Suppressor macrophage treated with lipopolysaccharide for 1 hour (primary cell): Measurements from ENCODE around the gene MTERF4.

Experiments
- DNase-seq, 3 donors: peaks; one replicate each; pipeline ENCODE4 v3.0.0-alpha.2; 2020 to 2022

MTERF4 gene, protein sequence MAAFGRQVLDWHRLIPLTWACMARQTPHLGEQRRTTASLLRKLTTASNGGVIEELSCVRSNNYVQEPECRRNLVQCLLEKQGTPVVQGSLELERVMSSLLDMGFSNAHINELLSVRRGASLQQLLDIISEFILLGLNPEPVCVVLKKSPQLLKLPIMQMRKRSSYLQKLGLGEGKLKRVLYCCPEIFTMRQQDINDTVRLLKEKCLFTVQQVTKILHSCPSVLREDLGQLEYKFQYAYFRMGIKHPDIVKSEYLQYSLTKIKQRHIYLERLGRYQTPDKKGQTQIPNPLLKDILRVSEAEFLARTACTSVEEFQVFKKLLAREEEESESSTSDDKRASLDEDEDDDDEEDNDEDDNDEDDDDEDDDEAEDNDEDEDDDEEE

DNA sequence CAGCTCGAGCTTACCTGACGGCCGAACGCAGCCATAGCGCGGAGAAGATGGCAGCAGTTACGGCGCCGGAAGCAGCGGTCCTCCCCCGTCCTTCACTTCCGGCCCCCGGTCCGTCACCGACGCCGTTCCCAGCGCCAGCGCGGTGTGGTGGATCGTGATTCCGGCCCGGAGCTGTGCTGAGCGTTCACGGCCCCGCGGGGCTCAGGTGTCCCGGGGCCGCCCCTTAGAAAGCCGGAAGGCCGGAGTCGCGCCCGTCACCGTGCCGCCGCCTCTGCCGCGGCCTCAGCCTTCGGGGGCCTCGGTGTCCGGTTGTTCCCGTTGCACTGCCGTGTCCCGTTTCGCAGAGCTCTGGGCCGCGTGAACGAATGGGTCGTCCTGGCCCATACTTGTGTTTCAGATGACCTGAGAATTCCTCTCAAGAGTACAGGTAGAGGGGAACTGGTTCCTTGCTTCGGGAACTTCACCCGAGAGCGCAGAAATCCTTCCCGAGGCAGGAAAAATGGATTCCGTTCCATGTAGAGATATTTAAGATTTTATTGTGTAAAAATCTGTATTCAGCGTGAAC is at the start of gene MTERF4:
Gene MTERF4, minus strand, starts transcription at position 49 of the 565 bp plus-strand sequence. Its CDS starts 14 bp downstream, at position 35.
- peak; percentile 85 to 93 (median 88) for DNase-seq

DNA sequence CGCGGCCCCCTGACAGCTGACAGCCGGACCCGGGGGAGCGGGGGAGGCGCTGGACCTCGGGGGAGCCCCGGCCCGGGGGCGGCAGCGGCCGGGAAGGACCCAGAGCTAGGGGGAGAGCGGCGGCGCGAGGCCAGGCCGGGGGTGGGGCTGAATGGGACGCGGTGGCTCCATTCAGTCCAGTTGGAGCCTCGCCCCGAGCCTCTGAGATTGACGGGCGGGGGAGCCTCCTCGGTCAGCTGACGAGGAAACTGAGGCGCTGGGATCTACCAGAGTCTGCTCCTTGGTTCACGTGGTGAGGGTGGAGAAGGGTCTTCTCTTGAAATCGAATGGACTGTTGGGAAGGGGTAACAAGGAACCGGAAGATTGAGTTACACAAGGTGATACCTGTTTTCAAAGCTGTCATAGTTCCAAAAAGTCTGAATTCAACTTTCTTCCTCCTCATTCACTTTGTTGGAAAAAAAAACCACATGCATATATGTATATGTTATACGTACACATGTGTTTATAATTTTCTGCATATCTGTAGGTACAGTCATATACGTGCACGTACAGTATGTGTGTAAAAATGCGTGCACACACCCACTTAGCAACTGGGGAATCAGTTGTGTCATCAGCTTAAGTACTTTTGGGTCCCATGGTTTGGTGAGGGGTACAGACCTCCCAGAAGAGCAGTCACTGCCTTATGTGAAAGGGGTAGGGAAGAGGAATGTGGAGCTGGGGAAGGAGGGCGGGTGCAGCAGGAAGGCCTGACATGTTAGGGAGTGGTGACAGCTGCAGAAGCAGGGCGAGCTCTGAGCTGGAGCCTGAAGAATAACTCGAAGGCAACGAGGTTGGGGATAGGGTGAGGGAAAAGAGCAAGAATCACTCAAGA is 48.8 kb upstream of the MTERF4 start:
- peak in 2 of 3 donors; percentile 71 to 86 for DNase-seq

DNA sequence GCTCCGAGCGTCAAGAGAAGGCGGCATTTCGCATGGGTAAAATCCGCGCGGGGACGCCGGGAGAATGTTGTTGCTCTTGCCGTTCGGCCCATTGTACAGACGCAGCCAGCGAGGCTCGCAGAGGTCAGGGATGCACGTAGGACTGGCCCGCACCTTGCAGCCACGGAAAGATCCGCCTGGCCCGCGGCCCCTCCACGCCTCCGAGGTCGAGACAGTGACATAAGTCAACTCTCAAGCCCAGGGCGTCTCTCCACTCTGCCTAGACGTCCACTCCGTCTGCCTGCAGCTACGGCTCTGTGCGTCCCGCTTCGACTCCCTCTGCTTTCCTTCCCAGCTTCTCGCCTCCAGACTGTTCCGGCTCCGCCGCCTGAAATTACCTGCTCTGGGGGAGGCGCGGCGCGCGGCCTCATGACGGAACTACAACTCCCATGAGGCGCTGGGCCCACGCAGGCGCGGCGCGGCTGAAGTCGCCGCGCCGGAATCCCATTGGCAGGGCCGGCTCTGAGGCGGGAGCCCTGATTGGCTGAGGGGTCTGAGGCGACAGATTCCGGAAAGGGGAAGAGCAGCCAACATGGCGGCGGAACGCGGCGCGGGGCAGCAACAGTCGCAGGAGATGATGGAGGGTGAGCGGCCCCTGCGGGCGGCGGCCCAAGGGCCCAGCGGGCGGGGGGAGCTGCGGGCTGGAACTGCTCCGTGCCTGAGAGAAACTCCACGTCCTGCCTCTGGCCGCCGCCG is 48.0 kb upstream of the MTERF4 start, which contains the start of gene PPP1R7:
Gene PPP1R7, plus strand, starts transcription at position 543 of the 735 bp plus-strand sequence. Its CDS starts 29 bp downstream, at position 572.
- peak; percentile 96 to 97 (median 97) for DNase-seq

DNA sequence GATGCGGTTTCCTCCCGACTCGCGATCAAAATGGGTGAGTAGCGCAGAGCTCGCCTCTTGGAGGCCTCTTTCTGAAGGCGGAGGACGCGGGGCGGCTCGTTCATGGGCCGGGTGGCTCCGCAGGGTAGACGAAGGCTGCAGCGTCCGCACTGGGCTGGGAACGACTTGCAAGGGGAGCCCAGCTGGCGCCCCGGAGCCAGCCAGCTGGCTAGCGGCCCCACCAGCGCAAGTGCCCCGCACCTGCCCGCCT is 47.5 kb upstream of the MTERF4 start:
- no peak for DNase-seq

DNA sequence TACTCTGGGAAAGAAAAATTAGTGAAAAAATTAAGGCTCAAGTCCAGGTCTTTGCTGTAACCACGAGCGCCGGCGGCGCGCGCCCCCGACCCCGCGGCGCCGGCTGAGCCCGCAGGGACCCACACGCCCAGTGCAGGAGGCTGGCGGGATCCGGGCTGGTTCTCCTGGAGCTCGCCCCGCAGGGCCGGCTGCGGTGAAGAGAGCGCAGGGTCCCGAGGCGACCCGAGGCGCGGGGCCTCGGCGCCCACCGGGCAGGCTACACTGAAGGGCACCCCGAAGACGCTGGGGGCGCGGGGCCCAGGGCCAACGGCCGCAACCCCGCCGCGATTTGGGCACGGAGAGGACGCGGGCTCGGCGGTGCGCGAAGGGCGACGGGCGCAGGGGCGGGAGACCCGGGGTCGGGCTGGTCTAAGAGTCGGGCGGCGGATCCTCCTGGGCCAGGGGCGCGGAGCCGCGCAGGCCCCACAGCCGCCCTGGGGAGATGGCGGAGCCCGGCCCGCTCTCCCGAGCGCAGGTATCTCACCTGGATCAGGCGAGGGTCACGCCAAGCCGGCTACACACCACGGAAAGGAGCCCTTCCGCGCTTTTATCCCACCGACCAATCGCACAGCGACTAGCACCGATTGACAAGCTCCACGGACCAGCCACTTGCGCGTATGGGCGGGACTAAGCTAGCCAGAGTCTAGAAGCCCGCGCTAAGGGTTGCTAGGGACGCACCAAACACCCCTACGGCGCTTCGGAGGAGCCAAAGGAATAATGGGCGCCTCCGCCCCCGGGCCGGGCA is 47.0 kb upstream of the MTERF4 start, which contains the start of gene PASK:
Gene PASK, minus strand, starts transcription at position 582 of the 784 bp plus-strand sequence. CDS start 6,440 bp downstream, outside the sequence.
- peak; percentile 95 to 97 (median 96) for DNase-seq

DNA sequence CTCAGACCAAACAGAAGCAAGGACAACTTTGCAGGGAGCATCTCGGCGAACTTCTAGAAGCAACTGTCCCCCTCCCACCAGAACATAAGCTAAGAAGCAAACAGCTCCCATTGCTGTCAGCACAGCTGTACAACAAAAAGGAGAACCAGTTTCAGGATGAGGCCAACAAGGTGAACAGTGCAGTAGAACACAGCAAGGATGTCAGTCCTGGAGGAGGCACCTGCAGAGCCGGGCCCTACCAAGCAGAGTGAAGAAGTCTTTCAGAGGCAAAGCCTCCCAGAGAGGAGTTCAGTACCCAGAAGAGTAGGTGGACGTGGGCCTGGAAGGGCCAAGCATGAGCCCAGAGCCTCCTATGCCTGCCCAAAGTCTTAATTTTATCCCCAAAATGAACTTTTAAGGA is 46.2 kb upstream of the MTERF4 start:
- no peak for DNase-seq

DNA sequence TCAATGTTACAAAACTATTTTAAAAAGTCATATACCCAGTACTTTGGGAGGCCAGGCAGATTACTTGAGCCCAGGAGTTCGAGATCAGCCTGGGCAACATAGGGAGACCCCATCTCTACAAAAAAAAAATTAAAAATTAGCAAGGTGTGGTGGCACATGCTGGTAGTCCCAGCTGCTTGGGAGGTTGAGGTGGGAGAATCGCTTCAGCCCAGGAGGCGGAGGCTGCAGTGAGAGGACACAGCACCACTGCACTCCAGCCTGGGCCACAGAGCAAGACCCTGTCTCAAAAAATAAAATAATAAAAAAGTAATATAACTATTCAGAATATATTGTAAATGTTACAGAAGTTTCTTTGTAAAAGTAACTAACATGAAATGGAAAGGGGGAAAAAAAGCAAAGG is 45.2 kb upstream of the MTERF4 start:
- DNase-seq: no peak

DNA sequence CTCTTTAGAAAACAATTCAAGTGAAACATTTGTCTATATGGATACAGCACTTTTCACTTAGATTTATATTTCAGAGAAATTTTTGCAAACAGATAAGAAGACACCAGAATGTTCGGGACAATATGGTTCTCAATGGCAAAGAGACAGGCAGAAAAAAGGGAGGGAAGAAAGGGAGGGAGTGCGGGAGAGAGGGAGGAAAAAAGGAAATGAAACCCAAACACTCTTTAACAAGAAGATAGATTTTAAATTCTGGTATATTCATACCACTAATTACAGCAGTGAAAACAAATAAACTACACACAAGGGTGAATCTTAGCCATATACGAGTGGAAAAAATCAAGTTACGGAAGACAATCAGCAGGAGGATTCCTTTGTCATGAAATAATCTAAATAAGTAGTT is 44.2 kb upstream of the MTERF4 start:
- DNase-seq: no peak

DNA sequence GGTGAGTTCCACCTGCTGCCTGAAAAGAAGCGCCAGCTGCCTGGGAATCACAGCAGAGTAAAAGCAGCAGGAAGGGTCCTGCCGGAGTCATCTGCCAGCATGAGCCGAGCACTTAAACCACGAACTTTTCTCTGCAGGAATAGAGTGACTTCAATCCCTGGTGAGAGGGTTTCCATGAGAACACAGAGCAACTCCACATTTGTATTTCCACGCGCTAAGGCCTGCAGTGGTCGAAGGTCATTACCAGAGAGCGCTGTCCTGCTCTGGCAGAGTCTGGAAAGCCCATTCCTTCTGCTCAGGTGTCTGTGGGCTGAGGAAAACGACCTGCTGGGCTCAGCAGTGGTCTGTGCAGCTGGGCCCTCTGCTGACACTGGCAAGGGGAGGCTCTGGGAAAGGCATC is 40.5 kb upstream of the MTERF4 start:
- no peak for DNase-seq

DNA sequence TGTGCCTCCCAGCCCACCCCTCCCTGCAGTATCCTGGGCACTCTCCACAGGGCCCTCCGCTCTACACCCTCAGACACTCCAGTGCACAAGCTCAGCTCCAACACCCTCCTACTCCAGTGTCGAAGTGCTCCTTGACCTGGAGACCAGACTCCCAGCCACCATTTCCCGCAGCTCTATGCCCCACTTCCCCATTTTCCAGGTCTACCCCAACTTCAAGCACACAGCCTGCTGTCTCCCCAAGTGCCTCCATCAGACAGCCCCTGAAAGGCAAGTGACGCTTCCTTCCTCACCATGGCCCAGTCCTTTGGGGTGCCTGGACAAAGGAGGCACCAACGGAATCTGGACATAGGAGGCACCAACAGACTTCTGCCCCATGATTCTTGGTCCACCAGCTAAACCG is 40.0 kb upstream of the MTERF4 start:
- no peak for DNase-seq

DNA sequence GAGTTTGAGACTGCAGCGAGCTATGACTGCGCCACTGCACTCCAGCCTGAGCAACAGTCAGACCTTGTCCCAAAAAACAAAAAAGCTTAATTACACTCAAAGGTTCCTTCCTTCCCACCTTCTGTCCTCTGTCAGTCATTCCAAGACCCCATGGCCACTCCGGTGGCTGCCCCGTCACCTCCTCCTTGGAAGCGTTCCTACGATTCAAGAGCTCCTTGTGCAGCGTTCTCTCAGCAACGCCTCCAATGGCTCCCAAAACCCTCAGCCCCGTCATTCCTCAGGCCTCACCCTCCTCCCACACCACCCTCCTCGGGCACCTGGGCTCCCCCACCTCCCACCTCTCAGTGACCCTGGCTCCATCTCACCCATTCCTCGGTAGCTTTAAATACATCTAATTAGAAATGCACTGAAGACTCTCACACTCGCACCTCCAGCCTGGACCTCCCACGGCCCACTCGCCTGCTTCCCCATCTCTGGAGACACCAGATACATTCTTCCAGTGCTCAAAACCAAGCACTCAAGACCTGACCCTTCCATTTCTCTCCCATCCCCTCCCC is 39.2 kb upstream of the MTERF4 start:
- DNase-seq: no peak

DNA sequence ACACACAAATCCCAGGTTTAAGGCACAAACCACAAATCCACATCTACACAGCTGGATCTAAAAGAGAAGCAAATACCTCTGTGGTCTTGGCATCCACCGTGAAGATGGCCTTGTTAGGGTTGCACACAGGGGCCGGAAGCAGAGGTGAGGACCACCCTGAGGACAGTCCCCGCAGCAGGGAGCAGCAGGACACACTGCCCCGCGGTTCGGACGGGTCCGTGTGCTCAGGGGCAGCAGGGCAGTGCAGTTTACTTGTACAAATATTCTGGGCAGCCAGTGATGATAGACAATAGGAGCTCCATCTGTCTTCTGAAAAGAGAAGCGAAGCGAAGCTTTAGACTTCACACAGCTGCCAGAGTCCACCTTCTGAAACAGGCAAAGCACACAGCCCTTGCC is 38.4 kb upstream of the MTERF4 start:
- no peak for DNase-seq

DNA sequence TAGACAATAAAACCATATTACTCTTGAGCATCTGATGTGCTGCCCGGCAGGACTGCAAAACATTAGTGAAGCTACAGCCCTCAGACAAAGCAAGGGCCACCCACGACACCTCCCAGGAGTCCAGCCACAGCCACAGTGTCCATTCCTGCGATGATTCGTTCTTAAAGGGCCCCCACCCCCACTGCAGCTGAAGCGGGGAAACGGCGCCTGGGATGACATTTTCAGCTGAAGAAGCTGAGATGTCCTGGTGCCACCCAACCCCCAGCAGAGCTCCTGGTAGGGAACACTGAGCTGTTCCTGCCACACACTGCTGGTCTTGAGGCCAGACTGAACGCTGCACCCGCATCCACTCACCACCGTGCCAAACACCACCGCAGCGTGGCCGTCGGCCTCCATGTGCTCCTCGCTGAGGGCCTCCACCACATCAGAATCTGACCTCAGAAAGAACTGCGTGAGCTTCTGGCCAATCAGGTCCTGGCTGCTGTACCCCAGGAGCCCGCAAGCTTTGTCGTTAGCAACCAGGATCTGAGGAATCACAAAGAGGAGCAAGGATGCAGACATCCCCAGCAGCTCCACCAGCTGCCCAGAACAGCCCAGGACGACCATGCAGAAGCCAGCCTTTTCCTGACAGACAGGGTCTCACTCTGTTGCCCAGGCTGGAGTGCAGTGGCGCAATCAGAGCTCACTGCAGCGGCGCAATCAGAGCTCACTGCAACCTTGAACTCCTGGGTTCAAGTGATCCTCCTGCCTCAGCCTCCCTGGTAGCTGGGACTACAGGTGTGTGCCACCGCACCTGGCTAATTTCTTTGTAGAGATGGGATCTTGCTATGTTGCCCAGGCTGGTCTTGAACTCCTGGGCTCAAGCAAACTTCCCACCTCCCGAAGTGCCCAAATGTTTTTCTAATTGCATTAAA is 37.7 kb upstream of the MTERF4 start:
- no peak for DNase-seq

DNA sequence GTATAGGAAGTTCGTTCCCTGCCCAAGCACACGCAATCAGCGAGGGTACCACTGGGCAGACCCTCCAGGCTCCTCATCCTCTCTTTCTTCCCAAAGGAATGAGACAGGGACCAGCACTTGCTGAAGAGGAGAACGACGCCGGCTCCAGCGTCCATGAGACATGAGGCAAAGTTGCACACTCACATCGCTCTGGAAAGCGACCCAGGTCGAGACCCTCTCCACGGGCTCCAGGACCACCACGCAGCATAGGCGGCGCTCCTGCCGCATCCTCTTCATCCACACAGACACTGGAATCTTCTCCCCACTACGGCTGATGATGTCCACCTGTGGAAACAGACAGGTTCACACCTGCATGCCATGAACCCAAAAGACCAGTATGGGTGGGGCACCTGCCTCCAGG is 36.4 kb upstream of the MTERF4 start:
- no peak for DNase-seq

DNA sequence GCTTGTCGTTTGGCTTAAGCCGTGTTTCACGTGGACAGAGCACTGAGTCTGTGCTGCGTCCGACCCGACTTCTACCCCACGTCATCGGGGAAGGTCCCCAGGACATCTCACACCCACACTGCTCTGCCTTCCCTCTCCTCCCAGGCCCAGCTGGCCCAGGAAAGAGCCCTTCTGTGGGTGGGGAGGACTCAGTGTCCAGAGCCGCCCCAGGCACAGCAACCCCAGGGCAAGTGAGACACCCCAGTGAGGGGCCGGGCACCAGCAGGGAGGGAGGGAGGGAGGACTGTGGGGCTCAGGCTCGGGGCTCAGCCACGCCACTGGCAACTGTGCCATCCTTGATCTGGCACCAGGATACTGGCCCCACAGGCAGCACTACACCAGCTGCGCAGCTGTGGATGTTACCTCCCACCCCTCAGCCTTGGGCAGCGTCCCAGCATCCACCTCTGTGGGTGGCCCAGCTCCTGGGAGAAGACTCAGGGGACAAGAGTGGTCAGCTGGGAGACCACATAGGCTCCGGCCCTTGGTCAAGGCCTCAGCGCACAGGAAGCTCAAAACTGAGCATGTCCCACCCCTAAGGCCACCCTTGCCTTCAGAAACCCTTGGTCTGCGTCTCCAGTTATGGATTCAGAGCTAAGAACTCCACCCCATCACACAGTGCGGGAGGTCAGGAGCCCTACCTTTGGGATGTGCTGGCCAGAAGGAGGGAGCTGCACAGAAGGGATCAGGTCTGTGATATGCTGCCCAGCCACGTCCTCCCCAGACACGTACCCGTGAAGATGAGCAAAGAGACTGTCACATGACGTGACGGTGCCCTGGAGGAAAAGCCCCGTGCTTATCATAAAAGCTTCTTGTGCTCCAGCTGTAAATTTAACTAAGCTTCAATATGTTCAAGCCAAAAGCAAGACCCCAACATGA is 35.4 kb upstream of the MTERF4 start:
- no peak for DNase-seq

DNA sequence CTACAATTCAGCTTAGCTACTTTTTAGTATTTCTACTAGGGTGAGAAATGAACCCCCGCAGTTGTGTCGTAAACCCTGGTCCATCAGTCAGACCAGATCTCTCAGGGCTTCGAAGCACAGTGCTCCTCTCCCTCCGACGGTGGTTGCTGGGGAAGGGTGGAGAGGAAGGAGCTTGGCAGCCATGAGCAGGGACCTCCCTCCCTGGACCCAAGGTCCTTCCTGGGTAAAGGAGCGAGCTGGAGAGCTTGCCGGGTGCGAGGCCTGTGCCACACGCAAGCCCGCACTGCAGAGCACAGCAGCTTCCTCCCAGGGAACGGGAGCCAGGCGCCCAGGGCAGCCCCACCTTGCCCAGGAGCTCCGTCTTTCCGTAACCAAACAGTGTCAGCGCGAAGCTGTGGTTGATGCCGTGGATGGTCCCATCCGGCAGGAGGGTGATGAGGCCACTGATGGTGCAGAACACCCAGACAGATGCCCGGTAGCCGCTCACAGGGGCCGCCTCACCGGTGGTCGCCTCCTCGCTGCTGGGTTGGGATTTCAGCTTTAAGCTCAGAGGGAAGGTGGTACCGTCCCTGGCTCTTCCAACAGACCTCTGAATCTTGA is 34.7 kb upstream of the MTERF4 start:
- no peak for DNase-seq

DNA sequence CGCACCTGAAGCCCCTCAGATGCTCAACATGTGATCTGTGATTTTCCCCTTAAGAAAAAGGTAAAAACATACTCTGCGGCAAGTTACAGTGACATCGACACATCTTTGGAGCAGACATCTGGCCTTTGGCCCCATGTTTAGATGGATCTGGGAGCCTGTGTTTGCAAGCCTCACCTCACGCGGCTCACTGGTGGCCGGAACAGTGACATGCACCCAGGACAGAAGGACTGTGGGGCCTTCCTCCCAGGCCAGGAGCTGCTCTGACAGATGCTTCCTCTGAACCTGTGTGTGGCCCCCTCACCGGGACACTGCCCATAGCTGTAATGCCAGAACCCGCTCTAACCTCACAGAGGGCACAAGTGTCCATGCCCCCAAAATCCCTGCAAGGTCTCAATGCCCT is 34.1 kb upstream of the MTERF4 start:
- DNase-seq: no peak

DNA sequence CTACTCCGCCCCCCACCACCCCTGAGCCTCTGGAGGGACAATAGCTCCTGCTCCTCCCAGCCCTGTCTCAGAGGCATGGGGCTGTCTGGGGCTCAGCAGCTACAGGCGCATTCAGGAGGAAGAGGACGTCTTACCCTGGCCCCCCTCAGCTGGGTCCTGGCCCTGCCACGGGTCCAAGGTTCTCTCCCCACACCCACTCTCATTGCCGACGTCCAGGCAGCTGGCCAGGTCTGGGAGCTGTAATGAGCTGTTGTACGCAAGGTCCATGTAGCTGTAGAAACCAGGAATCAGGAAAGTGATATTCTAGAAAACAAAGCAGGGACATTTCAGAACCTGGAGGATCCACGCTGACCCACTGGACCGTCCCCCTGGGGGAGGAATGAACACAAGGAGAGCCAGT is 33.6 kb upstream of the MTERF4 start:
- no peak for DNase-seq

DNA sequence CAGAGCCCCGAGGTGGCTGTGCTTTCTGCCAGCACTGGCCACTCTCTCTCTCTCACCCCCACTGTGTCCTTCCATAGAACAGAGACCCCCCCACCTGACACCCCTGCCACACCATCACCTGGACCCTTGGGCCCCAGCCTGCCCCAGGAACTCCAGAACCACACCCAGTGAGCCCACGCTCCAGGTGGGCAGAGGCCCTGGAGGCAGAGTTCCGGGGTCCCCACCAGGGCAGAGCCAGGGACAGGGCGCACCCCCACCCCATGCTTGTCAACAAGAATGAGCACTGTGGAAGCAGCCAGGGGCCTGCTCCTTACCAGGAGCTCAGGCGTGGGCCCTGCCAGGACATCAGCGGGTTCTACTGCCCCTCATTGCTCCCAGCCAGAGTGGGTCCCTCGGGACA is 32.6 kb upstream of the MTERF4 start:
- no peak for DNase-seq
